Measurements from ENCODE around the gene CHRNG.

The CHRNG gene

DNA sequence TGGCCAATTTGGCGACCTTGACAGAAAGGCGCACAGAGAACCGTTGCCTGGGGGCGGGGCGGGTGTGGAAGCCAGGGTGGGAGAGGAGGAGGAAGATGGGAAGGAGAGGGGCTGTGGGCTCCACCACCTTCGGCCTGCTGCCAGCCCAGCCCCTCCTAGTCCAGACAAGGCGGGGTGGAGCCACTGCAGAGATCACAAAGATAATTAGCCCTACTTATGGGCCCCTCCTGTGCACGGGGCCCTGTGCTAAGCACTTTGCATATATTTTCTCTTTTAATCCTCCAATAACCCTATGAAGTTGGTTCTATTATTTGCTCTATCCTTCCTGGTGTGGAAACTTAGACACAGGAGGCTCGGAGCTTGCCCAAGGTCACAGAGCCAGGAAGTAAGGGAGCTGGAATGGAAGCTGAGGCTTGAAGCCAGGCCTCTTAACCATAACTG, 38.1 kb upstream of the CHRNG start:
- peaks cover 6% of the 10 kb centered on the region for H3K4me1 Mint-ChIP-seq
- no peak overlapping the region for H3K4me3 Mint-ChIP-seq
- CTCF ChIA-PET, result no interaction called here
- DNase-seq, result no peak
- no peak overlapping the region for H3K27ac Mint-ChIP-seq
- H3K36me3 Mint-ChIP-seq, result no peaks in the 10 kb centered on the region
- H3K27me3 Mint-ChIP-seq, result peaks cover 74% of the 10 kb centered on the region
- no peaks in the 10 kb centered on the region for H3K9me3 Mint-ChIP-seq

DNA sequence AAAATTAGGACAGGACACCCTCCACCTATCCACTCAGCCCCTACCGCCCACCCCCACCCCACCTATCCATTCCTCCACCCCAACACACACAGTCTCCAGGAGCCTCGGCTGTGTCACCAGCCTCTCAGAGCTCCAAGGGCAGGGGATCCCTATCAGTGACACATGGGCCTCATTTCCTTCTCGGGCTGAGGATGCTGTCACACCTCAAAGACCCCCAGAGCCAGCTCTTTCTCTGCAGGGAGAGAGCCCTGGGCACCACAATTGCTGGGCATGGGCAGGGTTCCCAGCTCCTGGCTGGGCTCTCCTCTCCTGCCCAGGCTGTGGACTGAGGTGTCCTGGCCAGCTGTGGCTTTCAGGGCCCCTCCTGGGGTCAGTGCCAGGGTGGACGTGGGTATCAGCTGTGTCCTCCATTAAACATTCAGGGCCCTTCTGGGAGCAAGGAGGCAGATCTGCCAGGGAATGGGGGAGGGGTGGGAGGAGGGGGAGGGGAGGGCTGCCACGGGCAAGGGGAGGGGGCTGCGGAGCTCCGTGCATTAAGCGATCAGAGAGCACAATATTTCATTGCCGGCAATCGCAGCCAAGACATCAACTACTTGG, 37.6 kb upstream of the CHRNG start:
- peaks cover 6% of the 10 kb centered on the region for H3K4me1 Mint-ChIP-seq
- no peak for DNase-seq
- H3K27me3 Mint-ChIP-seq, result peaks cover 79% of the 10 kb centered on the region
- H3K27ac Mint-ChIP-seq, result no peak overlapping the region
- H3K36me3 Mint-ChIP-seq, result no peaks in the 10 kb centered on the region
- no peaks in the 10 kb centered on the region for H3K9me3 Mint-ChIP-seq
- CTCF ChIA-PET, result no interaction called here
- no peak overlapping the region for H3K4me3 Mint-ChIP-seq

DNA sequence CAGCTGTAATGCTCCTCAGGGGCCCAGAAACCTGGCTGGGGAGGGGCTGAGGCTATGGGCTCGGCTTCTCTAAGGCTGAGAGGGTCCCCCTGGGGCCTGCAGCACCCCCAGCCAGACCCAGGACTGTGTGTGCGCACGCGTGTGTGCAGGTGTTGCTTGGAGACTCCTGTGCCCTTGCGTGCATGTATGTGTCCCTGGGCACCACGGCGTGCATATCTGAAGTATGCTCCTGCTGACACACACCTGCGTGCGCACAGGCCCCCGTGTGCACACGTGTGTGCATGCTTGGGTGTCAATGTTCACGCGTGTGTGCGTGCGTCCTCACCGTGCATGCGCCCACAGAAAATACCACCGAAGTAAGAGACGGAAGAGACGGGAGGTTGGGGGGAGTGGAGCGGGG, 37.0 kb upstream of the CHRNG start:
- no peak for DNase-seq
- peaks cover 86% of the 10 kb centered on the region for H3K27me3 Mint-ChIP-seq

DNA sequence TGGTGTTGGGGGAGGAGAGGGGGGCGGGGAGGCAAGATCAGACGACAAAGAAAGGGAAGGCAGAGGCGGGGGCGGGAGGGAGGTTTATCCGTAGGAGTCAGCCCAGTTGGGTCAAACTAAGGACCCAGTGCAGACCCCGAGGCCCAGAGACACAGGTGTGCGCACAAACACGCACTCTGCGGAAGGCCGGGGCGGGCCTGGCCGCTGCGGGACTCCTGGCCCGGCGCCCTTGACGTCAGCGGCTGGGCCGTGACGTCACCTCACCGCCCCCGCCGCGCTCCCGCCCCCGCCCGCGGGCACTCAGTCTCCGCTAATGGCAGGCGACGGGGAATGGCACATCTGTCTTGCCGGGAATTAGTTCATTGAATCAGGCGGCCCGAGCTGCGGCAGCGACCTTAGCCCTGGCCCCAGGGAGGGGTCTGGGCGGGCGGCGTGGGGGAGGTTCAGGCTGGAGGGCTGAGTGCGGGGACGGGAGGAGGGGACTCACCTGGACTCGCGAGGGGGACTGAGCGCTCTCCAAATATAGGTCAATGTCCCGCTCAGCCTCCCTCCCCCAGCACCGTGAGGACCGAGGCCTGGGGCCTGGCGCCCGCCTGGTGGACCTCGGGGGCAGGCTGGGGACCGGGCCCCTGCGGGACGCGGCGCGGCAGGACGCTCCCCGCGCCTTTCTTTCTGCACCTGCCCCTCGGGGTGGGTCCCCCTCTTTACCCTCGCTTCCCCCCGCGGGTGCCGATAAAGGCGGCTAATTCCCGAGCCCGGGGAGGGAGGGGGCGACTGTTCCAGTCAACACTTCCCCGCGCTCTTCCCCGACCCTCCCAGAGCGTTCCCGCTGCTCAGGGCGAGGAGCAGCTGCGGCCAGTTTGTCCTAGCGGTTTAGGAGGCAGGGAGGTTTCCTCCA, 36.3 kb upstream of the CHRNG start:
- no peak overlapping the region for H3K4me3 Mint-ChIP-seq
- H3K4me1 Mint-ChIP-seq, result peaks cover 6% of the 10 kb centered on the region
- H3K27me3 Mint-ChIP-seq, result peaks cover 92% of the 10 kb centered on the region
- H3K36me3 Mint-ChIP-seq, result no peaks in the 10 kb centered on the region
- DNase-seq, result no peak
- CTCF ChIA-PET, result no interaction called here
- no peak overlapping the region for H3K27ac Mint-ChIP-seq
- no peaks in the 10 kb centered on the region for H3K9me3 Mint-ChIP-seq

More for the DNA sequence above, 37.0 kb upstream of the CHRNG start:
- CTCF ChIA-PET, result no interaction called here
- peak overlapping the region; percentile 43 for H3K4me3 Mint-ChIP-seq
- no peaks in the 10 kb centered on the region for H3K9me3 Mint-ChIP-seq
- no peak overlapping the region for H3K27ac Mint-ChIP-seq
- H3K4me1 Mint-ChIP-seq, result peaks cover 6% of the 10 kb centered on the region
- no peaks in the 10 kb centered on the region for H3K36me3 Mint-ChIP-seq

DNA sequence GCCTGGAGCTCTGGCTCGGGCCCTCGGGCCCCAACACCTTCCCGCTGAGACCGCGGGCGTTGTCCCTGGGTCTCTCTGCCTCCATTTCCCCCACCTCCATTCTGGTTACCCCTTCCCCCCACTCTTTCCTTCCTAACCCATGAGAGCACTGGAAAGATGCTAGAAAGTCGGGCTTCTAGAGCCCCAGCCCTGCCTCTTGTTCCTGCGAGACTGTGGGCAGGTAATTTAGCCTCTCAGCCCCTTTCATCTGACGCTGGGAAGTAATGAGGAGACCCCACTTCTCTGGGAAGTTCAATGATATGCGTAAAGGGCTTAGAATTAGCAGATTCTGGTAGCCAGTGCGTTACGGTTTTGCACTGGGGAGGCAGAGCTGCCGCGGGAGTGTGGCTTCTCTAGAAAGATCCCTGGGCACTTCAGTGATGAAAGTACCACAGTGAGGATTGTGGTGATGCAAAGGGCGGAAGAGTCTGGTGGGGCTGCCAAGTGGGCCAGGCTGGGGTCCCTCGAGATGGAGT, 35.6 kb upstream of the CHRNG start:
- CTCF ChIA-PET, result no interaction called here
- Mint-ChIP-seq H3K36me3 (no peaks in the 10 kb centered on the region), H3K4me3 (no peak overlapping the region), H3K27ac (no peak overlapping the region), H3K9me3 (no peaks in the 10 kb centered on the region), H3K27me3 (peaks cover 99% of the 10 kb centered on the region), H3K4me1 (peaks cover 6% of the 10 kb centered on the region)
- no peak for DNase-seq

DNA sequence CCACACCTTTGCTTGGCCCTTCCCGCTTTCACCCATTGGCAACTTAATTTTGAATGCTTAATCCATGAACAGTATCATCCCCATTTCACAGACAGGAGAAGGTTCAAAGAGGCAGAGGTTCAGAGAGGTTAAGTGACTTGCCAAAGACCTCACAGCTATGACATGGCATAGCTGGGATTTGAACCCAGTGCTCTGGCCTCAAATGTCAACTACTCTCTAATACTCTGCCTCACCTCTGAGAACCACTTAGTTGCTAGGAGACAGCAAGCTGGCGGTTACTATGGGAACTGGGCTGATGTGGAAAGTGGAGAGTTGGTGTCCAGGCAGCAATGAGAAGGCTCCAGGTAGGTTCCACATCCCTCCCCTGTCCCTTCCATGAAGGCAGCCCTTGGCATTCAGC, 35.1 kb upstream of the CHRNG start:
- CTCF ChIA-PET, result no interaction called here
- Mint-ChIP-seq H3K36me3 (no peaks in the 10 kb centered on the region), H3K4me3 (no peak overlapping the region), H3K27me3 (peaks cover 94% of the 10 kb centered on the region), H3K4me1 (peaks cover 6% of the 10 kb centered on the region), H3K9me3 (no peaks in the 10 kb centered on the region), H3K27ac (no peak overlapping the region)
- no peak for DNase-seq

DNA sequence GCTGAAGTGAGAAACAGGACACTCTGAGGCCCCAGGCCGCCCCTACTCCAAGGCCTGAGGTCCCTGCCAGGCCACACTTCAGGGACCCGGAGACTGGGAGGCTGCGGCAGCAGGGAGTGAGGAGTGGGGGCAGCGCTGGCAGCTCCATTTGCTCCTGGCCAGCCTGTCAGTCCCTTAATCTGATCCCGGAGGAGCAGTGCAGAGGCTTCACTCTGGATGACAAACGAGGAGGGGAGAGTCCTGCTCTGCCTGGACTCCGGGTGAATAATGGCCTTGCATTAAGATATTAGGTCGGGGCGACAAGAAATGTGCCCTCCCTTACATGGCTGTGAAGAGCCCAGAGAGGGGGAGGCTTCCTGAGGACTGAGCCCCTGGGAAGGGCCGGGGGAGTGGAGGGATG, 33.6 kb upstream of the CHRNG start:
- peaks cover 81% of the 10 kb centered on the region for H3K27me3 Mint-ChIP-seq
- CTCF ChIA-PET, result no interaction called here
- peaks cover 6% of the 10 kb centered on the region for H3K4me1 Mint-ChIP-seq
- H3K36me3 Mint-ChIP-seq, result no peaks in the 10 kb centered on the region
- no peak overlapping the region for H3K27ac Mint-ChIP-seq
- H3K9me3 Mint-ChIP-seq, result no peaks in the 10 kb centered on the region
- no peak for DNase-seq
- no peak overlapping the region for H3K4me3 Mint-ChIP-seq

DNA sequence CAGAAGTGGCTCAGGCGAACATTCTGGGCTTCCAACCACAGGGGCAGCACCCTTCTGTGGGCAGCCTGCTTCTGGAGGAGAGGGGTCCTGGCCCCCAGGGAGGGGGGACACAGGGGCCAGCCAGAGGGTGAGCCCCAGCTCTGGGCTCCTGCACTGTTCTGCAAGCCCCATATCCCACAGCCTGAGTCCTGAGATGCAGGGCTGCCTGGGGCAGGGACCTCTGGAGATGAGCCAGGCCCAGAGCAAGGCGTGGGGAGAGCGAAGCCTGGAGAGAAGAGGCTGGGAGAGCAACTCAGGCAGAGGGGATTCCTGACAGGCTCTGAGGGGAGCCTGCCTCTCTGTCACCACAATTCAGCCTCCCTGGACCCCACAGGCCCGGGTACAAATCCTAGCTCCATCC, 32.8 kb upstream of the CHRNG start:
- H3K9me3 Mint-ChIP-seq, result no peaks in the 10 kb centered on the region
- H3K4me1 Mint-ChIP-seq, result peaks cover 6% of the 10 kb centered on the region
- H3K36me3 Mint-ChIP-seq, result no peaks in the 10 kb centered on the region
- no peak overlapping the region for H3K27ac Mint-ChIP-seq
- H3K4me3 Mint-ChIP-seq, result no peak overlapping the region
- DNase-seq, result no peak
- CTCF ChIA-PET, result no interaction called here
- peaks cover 79% of the 10 kb centered on the region for H3K27me3 Mint-ChIP-seq

DNA sequence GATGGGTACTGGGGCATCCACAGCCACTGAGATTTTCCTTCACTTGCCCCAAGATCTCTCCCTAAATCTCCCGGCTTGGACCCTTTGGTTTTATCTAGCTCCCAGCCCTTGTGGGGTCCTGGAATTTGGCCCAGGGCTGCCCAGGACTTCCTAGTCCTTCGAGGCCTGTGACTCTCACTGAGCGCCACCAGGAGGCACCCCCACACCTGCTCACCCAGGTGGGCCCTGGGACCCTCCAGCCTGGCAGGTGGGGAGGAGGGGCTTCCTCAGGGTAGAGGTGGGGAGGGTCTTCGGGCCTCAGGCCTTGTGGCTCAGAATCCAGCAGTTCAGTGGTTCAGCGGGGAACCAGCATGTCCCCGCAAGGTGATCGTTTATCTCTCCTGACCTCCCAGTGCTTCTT, 31.2 kb upstream of the CHRNG start:
- CTCF ChIA-PET, result no interaction called here
- no peak for DNase-seq
- no peak overlapping the region for H3K4me3 Mint-ChIP-seq
- no peak overlapping the region for H3K27ac Mint-ChIP-seq
- H3K9me3 Mint-ChIP-seq, result no peaks in the 10 kb centered on the region
- H3K4me1 Mint-ChIP-seq, result peaks cover 4% of the 10 kb centered on the region
- H3K36me3 Mint-ChIP-seq, result no peaks in the 10 kb centered on the region
- peaks cover 74% of the 10 kb centered on the region for H3K27me3 Mint-ChIP-seq

DNA sequence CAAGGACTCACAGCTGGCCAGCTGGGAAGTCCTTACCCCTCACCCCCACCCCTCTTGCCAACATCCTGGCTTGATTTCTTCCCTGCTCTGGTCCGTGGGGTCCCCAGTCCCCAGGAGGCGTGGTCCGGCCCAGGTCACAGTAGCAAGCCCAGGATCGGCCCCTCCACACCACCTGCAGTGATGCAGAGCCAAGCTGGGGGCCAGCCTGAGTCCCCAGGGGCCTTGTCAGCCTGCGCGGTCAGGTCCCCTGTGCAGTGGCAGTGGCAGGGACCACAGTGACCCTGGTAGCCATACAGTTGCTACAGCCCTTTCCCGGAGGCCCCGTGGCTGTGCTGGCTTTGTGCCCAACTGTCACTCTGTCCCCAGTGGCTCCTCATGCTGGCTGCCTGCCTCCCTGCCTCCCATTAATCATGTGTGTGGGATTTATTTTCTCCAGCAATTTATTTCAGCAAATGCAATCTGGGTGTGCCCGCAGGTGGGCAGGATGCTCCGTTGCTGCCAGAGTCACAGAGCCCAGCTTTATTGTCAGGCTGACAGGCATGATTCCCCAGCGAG, 28.1 kb upstream of the CHRNG start:
- Mint-ChIP-seq H3K36me3 (no peaks in the 10 kb centered on the region), H3K27ac (no peak overlapping the region), H3K9me3 (no peaks in the 10 kb centered on the region), H3K27me3 (peaks cover 54% of the 10 kb centered on the region), H3K4me1 (no peaks in the 10 kb centered on the region), H3K4me3 (no peak overlapping the region)
- CTCF ChIA-PET, result no interaction called here
- DNase-seq, result no peak

DNA sequence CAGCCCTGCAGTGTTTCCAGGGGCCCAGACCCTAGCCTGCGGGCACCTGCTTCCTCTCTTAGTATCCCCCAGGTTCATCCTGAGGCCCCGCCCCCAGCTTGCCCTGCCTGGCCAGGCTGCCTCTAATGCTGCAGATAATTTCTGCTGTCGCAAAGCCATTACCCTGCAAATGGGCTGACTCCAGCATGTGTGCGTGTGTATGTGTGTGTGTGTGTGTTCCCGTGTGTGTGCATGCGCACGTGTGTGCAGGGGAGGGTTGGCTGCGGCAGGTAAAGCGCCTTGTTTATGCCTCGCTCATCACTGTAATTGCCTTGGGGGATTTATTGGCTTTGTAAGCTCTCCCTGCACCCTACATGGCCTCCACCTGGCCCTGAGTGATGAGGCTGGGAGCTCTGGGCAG, 26.9 kb upstream of the CHRNG start:
- CTCF ChIA-PET, result no interaction called here
- no peaks in the 10 kb centered on the region for H3K4me1 Mint-ChIP-seq

DNA sequence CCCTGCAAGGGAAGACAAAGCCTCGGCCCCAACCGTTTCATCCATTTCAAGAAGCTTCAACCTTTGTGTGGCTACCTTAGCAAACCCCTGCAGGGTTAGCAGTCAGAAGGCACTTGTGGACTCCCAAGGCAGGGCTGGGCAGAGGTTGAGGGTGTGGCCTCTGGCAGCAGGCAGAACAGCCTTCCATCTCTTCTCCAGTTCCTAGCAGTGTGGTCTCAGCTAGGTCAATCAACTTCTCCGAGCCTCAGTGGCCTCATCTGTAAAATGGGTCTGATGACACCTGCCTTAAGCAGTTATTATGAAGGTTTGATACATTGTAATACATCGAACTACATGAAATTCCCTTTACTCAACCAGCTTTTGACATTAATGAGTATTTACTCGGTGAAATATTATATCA, 26.1 kb upstream of the CHRNG start:
- no peaks in the 10 kb centered on the region for H3K4me1 Mint-ChIP-seq
- CTCF ChIA-PET, result no interaction called here
- no peaks in the 10 kb centered on the region for H3K36me3 Mint-ChIP-seq
- peaks cover 43% of the 10 kb centered on the region for H3K27me3 Mint-ChIP-seq
- H3K27ac Mint-ChIP-seq, result peak overlapping the region; percentile 42
- H3K4me3 Mint-ChIP-seq, result no peak overlapping the region
- no peak for DNase-seq
- H3K9me3 Mint-ChIP-seq, result no peaks in the 10 kb centered on the region

More for the DNA sequence above, 26.9 kb upstream of the CHRNG start:
- Mint-ChIP-seq H3K36me3 (no peaks in the 10 kb centered on the region), H3K27me3 (peaks cover 51% of the 10 kb centered on the region), H3K4me3 (no peak overlapping the region), H3K27ac (no peak overlapping the region), H3K9me3 (no peaks in the 10 kb centered on the region)
- no peak for DNase-seq

DNA sequence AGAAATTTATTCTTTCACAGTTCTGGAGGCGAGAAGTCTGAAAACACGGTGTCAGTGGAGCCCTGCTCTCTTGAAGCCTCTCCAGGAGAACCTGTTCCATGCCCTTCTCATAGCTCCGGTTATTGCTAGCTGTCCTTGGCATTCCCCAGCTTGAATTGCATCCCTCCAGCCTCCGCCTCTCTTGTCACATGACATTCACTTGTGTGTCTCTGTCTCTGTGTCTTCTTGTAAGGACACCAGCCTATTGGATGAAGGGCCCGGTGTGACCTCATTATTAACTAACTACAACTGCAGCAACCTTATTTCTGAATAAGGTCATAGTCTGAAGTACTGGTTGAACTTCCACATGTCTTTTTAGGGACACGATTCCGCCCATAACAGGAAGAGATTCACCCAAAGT, 23.9 kb upstream of the CHRNG start:
- Mint-ChIP-seq H3K27ac (no peak overlapping the region), H3K4me3 (no peak overlapping the region), H3K36me3 (no peaks in the 10 kb centered on the region), H3K9me3 (no peaks in the 10 kb centered on the region), H3K4me1 (no peaks in the 10 kb centered on the region), H3K27me3 (peaks cover 56% of the 10 kb centered on the region)
- no peak for DNase-seq
- CTCF ChIA-PET, result interaction anchor here (1.8 kb wide), 1 partner anchor 68 kb away, joined by 7 read pairs; no protein-coding TSS in a partner anchor

DNA sequence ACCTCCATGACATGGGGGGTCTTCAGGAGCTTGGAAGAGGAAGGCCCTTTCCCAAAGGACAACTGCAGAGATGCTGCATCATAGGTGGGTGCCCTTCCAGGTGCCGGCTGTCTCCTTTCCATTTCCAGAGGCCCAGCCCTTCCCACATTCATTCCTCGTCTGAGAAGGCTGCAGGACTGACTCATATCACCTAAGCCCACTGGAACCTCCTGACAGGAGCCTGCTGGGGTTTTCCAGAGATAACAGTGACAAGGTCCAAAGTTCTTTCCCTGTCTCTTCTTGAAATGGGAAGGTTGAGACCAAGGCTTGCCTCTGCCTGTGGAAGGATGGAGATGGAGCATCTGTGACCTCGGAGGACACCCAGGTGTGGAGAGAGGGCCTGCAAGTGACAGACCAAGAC, 22.9 kb upstream of the CHRNG start:
- DNase-seq, result no peak
- no peak overlapping the region for H3K27ac Mint-ChIP-seq
- peaks cover 2% of the 10 kb centered on the region for H3K4me1 Mint-ChIP-seq
- no peaks in the 10 kb centered on the region for H3K36me3 Mint-ChIP-seq
- CTCF ChIA-PET, result no interaction called here
- no peak overlapping the region for H3K4me3 Mint-ChIP-seq
- peaks cover 58% of the 10 kb centered on the region for H3K27me3 Mint-ChIP-seq
- no peaks in the 10 kb centered on the region for H3K9me3 Mint-ChIP-seq

DNA sequence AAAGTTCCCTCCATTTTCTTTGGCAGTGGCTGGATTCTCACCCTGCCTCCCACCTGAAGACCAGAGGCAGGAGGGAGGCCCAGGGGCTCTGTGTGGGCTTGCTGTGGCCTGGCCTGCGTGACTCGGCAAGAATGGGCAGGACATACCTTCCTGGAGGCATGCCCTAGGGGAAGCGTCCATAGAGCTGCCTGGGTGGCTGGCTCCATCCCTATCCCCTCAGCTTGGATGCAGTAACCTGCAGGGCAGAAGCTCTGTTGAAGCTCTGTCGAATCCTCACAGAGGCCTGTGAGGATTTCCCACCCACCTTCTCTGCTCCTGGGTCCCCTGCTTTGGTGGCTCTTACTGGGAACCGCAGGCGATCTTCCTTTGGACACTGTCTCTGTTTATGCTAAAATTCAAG, 20.6 kb upstream of the CHRNG start:
- peaks cover 5% of the 10 kb centered on the region for H3K4me1 Mint-ChIP-seq
- H3K36me3 Mint-ChIP-seq, result no peaks in the 10 kb centered on the region
- no peak overlapping the region for H3K4me3 Mint-ChIP-seq
- CTCF ChIA-PET, result interaction anchor here (0.8 kb wide), 1 partner anchor 69 kb away, joined by 3 read pairs; no protein-coding TSS in a partner anchor
- no peak overlapping the region for H3K27ac Mint-ChIP-seq
- peaks cover 65% of the 10 kb centered on the region for H3K27me3 Mint-ChIP-seq
- H3K9me3 Mint-ChIP-seq, result no peaks in the 10 kb centered on the region
- no peak for DNase-seq
